GM12878 (cell line): ENCODE measurements around the gene RAMP1. TPM values are rescaled to one million over a fixed set of nuclear protein-coding genes. Genes with fewer than 3 reads are reported as not detected.

ENCODE experiments used
- ATAC-seq: fragments of 200-7000 bp; cut with Tn5 transposase; 3 replicates; pipeline ENCODE4 v1.9.1; 2020; ENCODE audit warnings: mild to moderate bottlenecking, moderate library complexity
- BruUV-seq: library from RNA; stranded (reverse); fragments of 400-500 nt; replicated peaks from 2 replicates; lab custom pipeline; 2021; lab: Mats Ljungman, UMichigan
- CTCF ChIA-PET: fragments of 300-600 bp; sonication (Branson Sonifier 250); formaldehyde crosslinking; extraction: SDS; loops from one replicate; lab custom pipeline; 2021; ENCODE audit warnings: inconsistent platforms; lab: Yijun Ruan, JAX
- POLR2A ChIA-PET: fragments of 350-600 bp; formaldehyde crosslinking; extraction: SDS; loops from one replicate; lab custom pipeline; 2021; ENCODE audit warnings: inconsistent platforms; lab: Charles Lee
- RAD21 ChIA-PET: fragments of 300-600 bp; sonication (Branson Sonifier 250); formaldehyde crosslinking; loops from one replicate; lab custom pipeline; 2023; ENCODE audit warnings: antibody characterized with exemption; ENCODE audit not compliant: unreplicated experiment; lab: Charles Lee
- SMC1A ChIA-PET: fragments of 300-600 bp; sonication (Branson Sonifier 250); formaldehyde crosslinking; loops from one replicate; lab custom pipeline; 2023; ENCODE audit not compliant: unreplicated experiment, uncharacterized antibody; lab: Charles Lee
- DNase-seq: peaks from one replicate; pipeline ENCODE4 v3.0.0-alpha.2; 2011; ENCODE audit warnings: low read depth, low spot score
- FAIRE-seq: peaks from 3 replicates; lab custom pipeline; 2011; peaks lifted over from hg19 to GRCh38; lab: Jason Lieb, UNC
- H2AFZ ChIP-seq: 2 replicates; pipeline ENCODE4 v1.6.0; 2011; ENCODE audit warnings: low read depth, low read length, control low read depth; ENCODE audit not compliant: control insufficient read depth
- H3K27ac ChIP-seq: 2 replicates; pipeline ENCODE4 v1.5.1; 2011; ENCODE audit warnings: control low read depth; ENCODE audit not compliant: control insufficient read depth, insufficient read depth
- H3K27me3 ChIP-seq, 2 experiments: replicated peaks in 1 of 2; 2 replicates each; pipeline versions ENCODE4 v1.6.0 to v1.6.1; 2011; ENCODE audit warnings: low read length in 1 of 2; ENCODE audit not compliant: control insufficient read depth in 2 of 2, insufficient read depth in 2 of 2
- H3K36me3 ChIP-seq, 2 experiments: 2 replicates each; pipeline ENCODE4 v1.5.1; 2011; ENCODE audit warnings: low read length in 1 of 2; ENCODE audit not compliant: control insufficient read depth in 2 of 2, insufficient read depth in 2 of 2
- H3K4me1 ChIP-seq: 2 replicates; pipeline ENCODE4 v1.6.1; 2011; ENCODE audit warnings: mild to moderate bottlenecking, low read length, moderate library complexity, mixed read lengths; ENCODE audit not compliant: control insufficient read depth, insufficient read depth
- H3K4me2 ChIP-seq: 2 replicates; pipeline ENCODE4 v1.6.0; 2011; ENCODE audit warnings: control low read depth; ENCODE audit not compliant: control insufficient read depth, insufficient read depth
- H3K4me3 ChIP-seq: fragments of 200-600 bp; sonication (generic); 2 replicates; pipeline ENCODE4 v1.5.1; 2016
- H3K79me2 ChIP-seq: 2 replicates; pipeline ENCODE4 v1.6.0; 2011; ENCODE audit warnings: low read length; ENCODE audit not compliant: control insufficient read depth, insufficient read depth
- H3K9ac ChIP-seq: 2 replicates; pipeline ENCODE4 v1.8.0; 2011; ENCODE audit warnings: low read length, control low read depth, mixed read lengths; ENCODE audit not compliant: control insufficient read depth, insufficient read depth
- H3K9me3 ChIP-seq: replicated peaks from 3 replicates; pipeline ENCODE4 v1.5.1; 2011; ENCODE audit warnings: mild to moderate bottlenecking, low read length; ENCODE audit not compliant: control insufficient read depth, insufficient read depth
- H4K20me1 ChIP-seq: 2 replicates; pipeline ENCODE4 v1.6.0; 2011; ENCODE audit not compliant: control insufficient read depth, insufficient read depth
- CTCF ChIP-seq, 3 experiments: IDR thresholded peaks in 2 of 3; conservative IDR thresholded peaks in 1 of 3; 2 replicates each; pipeline ENCODE4 v1.5.1; 2011; ENCODE audit warnings: low read depth in 3 of 3, low read length in 3 of 3, mild to moderate bottlenecking in 3 of 3, control low read depth in 2 of 3, moderate library complexity in 2 of 3, inconsistent platforms in 1 of 3, mixed read lengths in 1 of 3; ENCODE audit not compliant: control insufficient read depth in 2 of 3, insufficient read depth in 1 of 3; ENCODE audit errors: extremely low read depth in 1 of 3
- GATAD2B ChIP-seq: fragments of 450-650 bp; conservative IDR thresholded peaks from 2 replicates; pipeline ENCODE4 v1.6.1; 2017; ENCODE audit warnings: low read depth, mild to moderate bottlenecking, moderate library complexity
- IKZF1 ChIP-seq: fragments of 450-650 bp; conservative IDR thresholded peaks from 2 replicates; pipeline ENCODE4 v1.6.1; 2017; ENCODE audit warnings: antibody characterized with exemption, mild to moderate bottlenecking
- IKZF2 ChIP-seq, 2 experiments: fragments of 450-650 bp; IDR thresholded peaks; 2 replicates each; pipeline ENCODE4 v1.6.1; 2017; ENCODE audit warnings: mild to moderate bottlenecking in 2 of 2, moderate library complexity in 2 of 2
- PBX3 ChIP-seq: IDR thresholded peaks from 2 replicates; pipeline ENCODE4 v1.6.1; 2011; ENCODE audit warnings: mild to moderate bottlenecking, low read depth, low read length, moderate library complexity; ENCODE audit not compliant: insufficient replicate concordance
- TBL1XR1 ChIP-seq: IDR thresholded peaks from 2 replicates; pipeline ENCODE4 v1.6.1; 2012; ENCODE audit warnings: low read depth, low read length, improper control_type of control experiment
- ZBED1 ChIP-seq: IDR thresholded peaks from 2 replicates; pipeline ENCODE4 v1.6.1; 2016; ENCODE audit warnings: borderline replicate concordance
- ZZZ3 ChIP-seq: IDR thresholded peaks from 2 replicates; pipeline ENCODE4 v1.6.1; 2011; ENCODE audit warnings: low read depth; ENCODE audit not compliant: control insufficient read depth, insufficient read length
- WGBS: methylation state at CpG from one replicate; pipeline ENCODE4 v1.1.6; 2016; ENCODE audit warnings: low lambda C conversion rate; ENCODE audit not compliant: insufficient replicate concordance, insufficient coverage; ENCODE audit errors: missing lambda C conversion rate; 5-methylcytosine and 5-hydroxymethylcytosine counted together
- in situ Hi-C: fragments of 300-500 bp; cut with MboI; formaldehyde crosslinking; loops from 9 replicates; pipeline ENCODE4 v1.14.3; 2018; ENCODE audit warnings: mixed read lengths
- intact Hi-C: fragments of 100-400 bp; cut with micrococcal nuclease; formaldehyde crosslinking; loops from one replicate; pipeline ENCODE4 v1.14.2; 2022; ENCODE audit not compliant: unreplicated experiment
- polyA plus RNA-seq, 11 experiments: library from polyadenylated mRNA; depleted of rRNA in 4 of 11; unstranded in 6 of 11; stranded (reverse) in 5 of 11; fragments of >200 nt; fragmentation: Nextera tagmentation in 4 of 11; fragmentation: Illumina TruSeq in 1 of 11; extraction: Ambion mirVana in 4 of 11; extraction: Trizol in 1 of 11; gene quantifications; 1 replicate in 1 of 11; 2 replicates in 10 of 11; pipeline versions ENCODE4 v1.2.1 to v1.2.3, GENCODE V29; 2011 to 2016; ENCODE audit warnings: inconsistent platforms in 2 of 11, missing spikeins in 2 of 11, low read depth in 1 of 11
- total RNA-seq, 4 experiments: library from RNA; depleted of rRNA in 3 of 4; stranded (reverse); fragments of >200 nt in 3 of 4; fragmentation: Illumina TruSeq in 1 of 4; extraction: Trizol in 1 of 4; gene quantifications; 2 replicates each; pipeline versions ENCODE4 v1.2.1 to v1.2.3, GENCODE V29; 2013 to 2021
- TF ChIP-seq, protein P1 (sequence below): IDR thresholded peaks from 2 replicates; pipeline ENCODE4 v1.6.1; 2012; ENCODE audit warnings: mild to moderate bottlenecking, low read depth, low read length

The RAMP1 gene
- total and polyA plus RNA-seq, 10 of the 15 experiments (the other 5 are each of a cell fraction or from before 2014, with no cell fraction given): 0.11 to 0.19 (median 0.12) TPM; not detected in 7

DNA sequence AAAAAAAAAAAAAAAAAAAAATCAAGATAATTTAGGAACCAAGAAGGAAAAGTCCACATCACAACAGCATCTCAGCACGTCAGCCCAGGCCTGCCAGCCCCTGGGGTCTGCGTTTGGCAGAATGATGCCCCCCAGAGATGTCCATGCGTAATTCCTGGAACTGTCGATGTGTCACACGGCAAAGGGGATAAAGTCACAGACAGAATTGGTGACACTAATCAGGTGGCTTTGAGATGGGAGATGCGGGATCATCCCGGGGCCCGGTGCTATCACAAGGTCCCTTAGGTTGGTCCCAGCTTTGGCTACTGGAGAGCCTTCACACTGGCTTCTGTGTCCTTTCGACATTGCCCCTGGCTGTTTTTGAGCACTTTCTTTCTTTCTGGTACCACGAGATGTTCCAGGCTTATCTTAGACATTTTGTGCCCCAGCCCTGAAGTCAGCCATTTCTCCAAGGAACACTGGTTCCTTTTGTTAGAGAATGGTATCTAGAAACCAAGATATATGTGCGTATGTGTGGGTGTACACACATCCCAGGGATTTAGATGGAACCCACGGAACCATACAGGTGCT is 20.7 kb downstream of the RAMP1 start (continued):
- TF ChIP-seq, protein P1, sequence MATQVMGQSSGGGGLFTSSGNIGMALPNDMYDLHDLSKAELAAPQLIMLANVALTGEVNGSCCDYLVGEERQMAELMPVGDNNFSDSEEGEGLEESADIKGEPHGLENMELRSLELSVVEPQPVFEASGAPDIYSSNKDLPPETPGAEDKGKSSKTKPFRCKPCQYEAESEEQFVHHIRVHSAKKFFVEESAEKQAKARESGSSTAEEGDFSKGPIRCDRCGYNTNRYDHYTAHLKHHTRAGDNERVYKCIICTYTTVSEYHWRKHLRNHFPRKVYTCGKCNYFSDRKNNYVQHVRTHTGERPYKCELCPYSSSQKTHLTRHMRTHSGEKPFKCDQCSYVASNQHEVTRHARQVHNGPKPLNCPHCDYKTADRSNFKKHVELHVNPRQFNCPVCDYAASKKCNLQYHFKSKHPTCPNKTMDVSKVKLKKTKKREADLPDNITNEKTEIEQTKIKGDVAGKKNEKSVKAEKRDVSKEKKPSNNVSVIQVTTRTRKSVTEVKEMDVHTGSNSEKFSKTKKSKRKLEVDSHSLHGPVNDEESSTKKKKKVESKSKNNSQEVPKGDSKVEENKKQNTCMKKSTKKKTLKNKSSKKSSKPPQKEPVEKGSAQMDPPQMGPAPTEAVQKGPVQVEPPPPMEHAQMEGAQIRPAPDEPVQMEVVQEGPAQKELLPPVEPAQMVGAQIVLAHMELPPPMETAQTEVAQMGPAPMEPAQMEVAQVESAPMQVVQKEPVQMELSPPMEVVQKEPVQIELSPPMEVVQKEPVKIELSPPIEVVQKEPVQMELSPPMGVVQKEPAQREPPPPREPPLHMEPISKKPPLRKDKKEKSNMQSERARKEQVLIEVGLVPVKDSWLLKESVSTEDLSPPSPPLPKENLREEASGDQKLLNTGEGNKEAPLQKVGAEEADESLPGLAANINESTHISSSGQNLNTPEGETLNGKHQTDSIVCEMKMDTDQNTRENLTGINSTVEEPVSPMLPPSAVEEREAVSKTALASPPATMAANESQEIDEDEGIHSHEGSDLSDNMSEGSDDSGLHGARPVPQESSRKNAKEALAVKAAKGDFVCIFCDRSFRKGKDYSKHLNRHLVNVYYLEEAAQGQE: no peak

GRCh38 chr2:237882510-237883481 is 23.4 kb downstream of the RAMP1 start:
- no peak for ATAC-seq
- H3K4me2 ChIP-seq: no peak overlapping the region
- ChIA-PET POLR2A (no interaction called here), RAD21 (no interaction called here), SMC1A (no interaction called here), CTCF (no interaction called here)
- H3K9me3 ChIP-seq: no peaks in the 10 kb centered on the region
- no peaks in the 10 kb centered on the region for H3K36me3 ChIP-seq
- H3K9ac ChIP-seq: no peak overlapping the region
- H3K4me3 ChIP-seq: no peak overlapping the region
- in situ Hi-C loops (no loop called here), intact Hi-C loops (no loop called here)
- no TSS peak for BruUV-seq
- H3K27me3 ChIP-seq: no peaks in the 10 kb centered on the region
- no peaks in the 10 kb centered on the region for H3K4me1 ChIP-seq
- 75% methylated on average over 19 of the region's 20 CpGs for WGBS
- no peak for FAIRE-seq
- no peaks in the 10 kb centered on the region for H4K20me1 ChIP-seq
- H3K79me2 ChIP-seq: no peaks in the 10 kb centered on the region
- DNase-seq: no peak
- no peak overlapping the region for H3K27ac ChIP-seq
- no peak overlapping the region for H2AFZ ChIP-seq
- TF ChIP-seq IKZF2 (IDR thresholded peaks at IDR 0.05) (no peak), ZBED1 (no peak), GATAD2B (no peak), IKZF1 (no peak), TBL1XR1 (no peak), PBX3 (no peak), ZZZ3 (no peak), CTCF (IDR thresholded peaks at IDR 0.05 in 2 of 3, conservative IDR thresholded peaks at IDR 0.05 in 1 of 3; ENCODE audit: control insufficient read depth in 2 of 3, extremely low read depth in 1 of 3, insufficient read depth in 1 of 3, low read depth in 3 of 3, low read length in 3 of 3) (no peak)
